GM23248 (cell line): Measurements from ENCODE around the gene MARCHF4. TPM values are rescaled to one million over a fixed set of nuclear protein-coding genes. Genes with fewer than 3 reads are reported as not detected.

Source experiments
- DNase-seq: peaks from one replicate; pipeline ENCODE4 v3.0.0-alpha.2; 2015
- H2AFZ ChIP-seq: fragments of 200-600 bp; sonication (generic); 2 replicates; pipeline ENCODE4 v1.6.1; 2016; ENCODE audit warnings: antibody characterized with exemption
- H3F3A ChIP-seq: fragments of 200-600 bp; sonication (generic); 2 replicates; pipeline ENCODE4 v1.6.1; 2016; ENCODE audit warnings: mild to moderate bottlenecking, antibody characterized with exemption, mixed run types; ENCODE audit not compliant: insufficient read depth
- H3K27ac ChIP-seq: fragments of 200-600 bp; sonication (generic); 2 replicates; pipeline ENCODE4 v1.5.1; 2016; ENCODE audit warnings: mild to moderate bottlenecking
- H3K27me3 ChIP-seq: fragments of 200-600 bp; sonication (generic); replicated peaks from 2 replicates; pipeline ENCODE4 v1.6.1; 2016; ENCODE audit warnings: mild to moderate bottlenecking; ENCODE audit not compliant: insufficient read depth
- H3K36me3 ChIP-seq: fragments of 200-600 bp; sonication (generic); 2 replicates; pipeline ENCODE4 v1.6.1; 2016; ENCODE audit warnings: low read depth, mild to moderate bottlenecking
- H3K4me1 ChIP-seq: fragments of 200-600 bp; sonication (generic); 2 replicates; pipeline ENCODE4 v1.6.1; 2016; ENCODE audit warnings: mild to moderate bottlenecking; ENCODE audit not compliant: insufficient read depth
- H3K4me2 ChIP-seq: fragments of 200-600 bp; sonication (generic); one replicate; pipeline ENCODE4 v1.6.1; 2016; ENCODE audit warnings: mild to moderate bottlenecking; ENCODE audit not compliant: unreplicated experiment
- H3K4me3 ChIP-seq: fragments of 200-600 bp; sonication (generic); 2 replicates; pipeline ENCODE4 v1.5.1; 2016; ENCODE audit warnings: mild to moderate bottlenecking
- H3K79me2 ChIP-seq: fragments of 200-600 bp; sonication (generic); 2 replicates; pipeline ENCODE4 v1.6.1; 2016; ENCODE audit warnings: mild to moderate bottlenecking; ENCODE audit not compliant: insufficient read depth
- H3K9ac ChIP-seq: fragments of 200-600 bp; sonication (generic); 2 replicates; pipeline ENCODE4 v1.6.1; 2016; ENCODE audit warnings: mild to moderate bottlenecking
- H3K9me2 ChIP-seq: fragments of 200-600 bp; sonication (generic); 2 replicates; pipeline ENCODE4 v1.6.1; 2016; ENCODE audit warnings: mixed run types, mild to moderate bottlenecking, moderate library complexity; ENCODE audit not compliant: insufficient read depth
- H3K9me3 ChIP-seq: fragments of 200-600 bp; sonication (generic); one replicate; pipeline ENCODE4 v1.6.1; 2017; ENCODE audit warnings: low read depth
- H4K20me1 ChIP-seq: fragments of 200-600 bp; sonication (generic); 2 replicates; pipeline ENCODE4 v1.6.0; 2016; ENCODE audit not compliant: insufficient read depth
- EZH2 ChIP-seq: fragments of 200-600 bp; sonication (generic); IDR thresholded peaks from 2 replicates; pipeline ENCODE4 v1.6.1; 2018; ENCODE audit warnings: antibody characterized with exemption, mild to moderate bottlenecking; ENCODE audit not compliant: insufficient read depth, poor library complexity, severe bottlenecking
- EZH2phosphoT487 ChIP-seq: fragments of 200-600 bp; sonication (generic); IDR thresholded peaks from 2 replicates; pipeline ENCODE4 v1.6.1; 2018; ENCODE audit warnings: antibody characterized with exemption, moderate library complexity, mild to moderate bottlenecking, low read depth; ENCODE audit not compliant: insufficient read depth
- WGBS, 2 experiments: methylation state at CpG; one replicate each; pipeline ENCODE4 v1.1.6; 2015 to 2017; ENCODE audit warnings: low lambda C conversion rate in 2 of 2, low coverage in 1 of 2; ENCODE audit errors: missing lambda C conversion rate in 2 of 2; 5-methylcytosine and 5-hydroxymethylcytosine counted together
- in situ Hi-C: fragments of 300-500 bp; cut with MboI; formaldehyde crosslinking; loops from 2 replicates; pipeline ENCODE4 v1.15.0; 2020
- polyA plus RNA-seq: library from polyadenylated mRNA; unstranded; fragments of >200 nt; fragmentation: Nextera tagmentation; extraction: Ambion mirVana; gene quantifications from 2 replicates; pipeline ENCODE4 v1.2.1, GENCODE V29; 2016
- total RNA-seq: library from RNA; depleted of rRNA; stranded (reverse); fragments of >200 nt; shearing (Covaris generic); gene quantifications from 2 replicates; pipeline ENCODE4 v1.2.3, GENCODE V29; 2014

MARCHF4 gene
- total and polyA plus RNA-seq, 2 experiments from 2014 or later = 7.8 to 14.5 TPM

DNA sequence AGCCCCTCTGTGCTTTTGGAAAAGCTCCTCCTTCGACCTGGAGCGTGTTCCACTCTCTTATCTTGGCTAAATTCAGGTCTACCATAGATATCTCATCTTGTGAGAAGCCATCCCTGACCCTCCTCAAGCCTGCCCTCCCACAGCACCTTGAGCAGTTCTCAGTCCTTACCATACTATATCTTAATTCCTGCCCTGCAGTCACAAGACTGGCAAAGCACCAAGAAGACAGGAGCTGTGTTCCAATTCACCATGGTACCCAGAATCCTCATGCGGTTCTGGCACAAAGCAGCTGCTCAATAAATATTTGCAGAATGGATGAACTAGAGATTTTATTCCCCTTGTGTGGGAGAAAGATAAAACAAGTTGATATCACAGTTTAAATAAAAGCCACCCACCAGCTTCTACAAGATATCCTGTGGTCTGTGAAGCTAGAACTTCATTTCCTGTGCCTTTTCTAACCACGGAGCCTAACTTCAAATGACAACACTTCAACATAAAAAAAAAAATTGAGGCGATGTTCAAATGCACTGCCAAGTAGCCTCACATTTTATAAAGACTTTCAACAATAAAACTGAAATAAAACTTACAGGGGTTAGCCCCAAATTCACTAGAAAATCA lies 19.5 kb downstream of the MARCHF4 start:
- H2AFZ ChIP-seq = no peak overlapping the region

GRCh38 chr2:216351172-216351925 lies 20.9 kb downstream of the MARCHF4 start:
- Histone ChIP-seq H3K9ac (no peak overlapping the region), H3K79me2 (peaks cover 94% of the 10 kb centered on the region), H3K4me1 (peaks cover 23% of the 10 kb centered on the region), H3K27ac (no peak overlapping the region), H2AFZ (no peak overlapping the region), H3K9me2 (no peaks in the 10 kb centered on the region), H3K36me3 (no peaks in the 10 kb centered on the region), H3K4me2 (no peak overlapping the region), H3K4me3 (no peak overlapping the region), H4K20me1 (no peaks in the 10 kb centered on the region), H3K27me3 (no peaks in the 10 kb centered on the region), H3F3A (peaks cover 19% of the 10 kb centered on the region; the same call in 1 of the 2 replicates), H3K9me3 (no peaks in the 10 kb centered on the region)
- no peak for DNase-seq
- WGBS, 2 experiments = 88 to 90% methylated on average over 5 of the region's 5 CpGs
- TF ChIP-seq EZH2phosphoT487 = no peak
- no peak for TF ChIP-seq EZH2
- in situ Hi-C loops = no loop called here

More for the DNA sequence above, 19.5 kb downstream of the MARCHF4 start:
- no peaks in the 10 kb centered on the region for H3K27me3 ChIP-seq
- no peak for DNase-seq
- H3K4me2 ChIP-seq = no peak overlapping the region
- H4K20me1 ChIP-seq = no peaks in the 10 kb centered on the region
- in situ Hi-C loops = no loop called here
- H3K27ac ChIP-seq = no peak overlapping the region
- WGBS, 2 experiments = 88 to 89% methylated on average over 5 of the region's 5 CpGs
- H3K9ac ChIP-seq = no peak overlapping the region
- H3K36me3 ChIP-seq = no peaks in the 10 kb centered on the region
- H3K9me2 ChIP-seq = no peaks in the 10 kb centered on the region
- H3K4me1 ChIP-seq = peaks cover 23% of the 10 kb centered on the region
- no peaks in the 10 kb centered on the region for H3K9me3 ChIP-seq
- TF ChIP-seq EZH2 (no peak), EZH2phosphoT487 (no peak)
- H3K79me2 ChIP-seq = peaks cover 93% of the 10 kb centered on the region
- peaks cover 19% of the 10 kb centered on the region; the same call in 1 of the 2 replicates for H3F3A ChIP-seq
- H3K4me3 ChIP-seq = no peak overlapping the region

- H3K4me1 ChIP-seq = peaks cover 30% of the 10 kb centered on the region
- WGBS, 2 experiments = 82 to 86% methylated on average over 2 to 3 of the region's 3 CpGs
- no peaks in the 10 kb centered on the region for H4K20me1 ChIP-seq
- H3F3A ChIP-seq = peaks cover 25% of the 10 kb centered on the region
- no peaks in the 10 kb centered on the region for H3K9me3 ChIP-seq
- peak; percentile 84 for DNase-seq
- H3K27me3 ChIP-seq = no peaks in the 10 kb centered on the region
- no peaks in the 10 kb centered on the region for H3K36me3 ChIP-seq
- H2AFZ ChIP-seq = no peak overlapping the region
- no peak overlapping the region for H3K9ac ChIP-seq
- H3K4me3 ChIP-seq = no peak overlapping the region
- H3K27ac ChIP-seq = no peak overlapping the region
- peaks cover 94% of the 10 kb centered on the region for H3K79me2 ChIP-seq
- in situ Hi-C loops = no loop called here
- peak overlapping the region; percentile 17 for H3K4me2 ChIP-seq
- TF ChIP-seq EZH2phosphoT487 = no peak
- no peak for TF ChIP-seq EZH2
- no peaks in the 10 kb centered on the region for H3K9me2 ChIP-seq
Observed at GRCh38 chr2:216350214-216350791, 22.0 kb downstream of the MARCHF4 start.

GRCh38 chr2:216349366-216349765 lies 22.9 kb downstream of the MARCHF4 start:
- Histone ChIP-seq H2AFZ (no peak overlapping the region), H3K9ac (peak overlapping the region; percentile 20; the same call in 1 of the 2 replicates), H3K4me1 (peaks cover 40% of the 10 kb centered on the region), H3K27ac (peak overlapping the region; percentile 52), H3K36me3 (no peaks in the 10 kb centered on the region), H3K4me2 (no peak overlapping the region), H3K79me2 (peaks cover 94% of the 10 kb centered on the region), H3K9me2 (no peaks in the 10 kb centered on the region), H3K4me3 (no peak overlapping the region), H4K20me1 (no peaks in the 10 kb centered on the region), H3K27me3 (no peaks in the 10 kb centered on the region), H3K9me3 (no peaks in the 10 kb centered on the region), H3F3A (peaks cover 29% of the 10 kb centered on the region)
- no peak for TF ChIP-seq EZH2phosphoT487
- no peak for TF ChIP-seq EZH2
- in situ Hi-C loops = no loop called here
- 49 to 58% methylated on average over 3 of the region's 3 CpGs for WGBS, 2 experiments
- DNase-seq = no peak
